Inflammatory macrophage treated with lipopolysaccharide for 1 hour (primary cell): Measurements from ENCODE around the gene ALDOC.

ENCODE experiments used
- DNase-seq, 2 donors: peaks; one replicate each; pipeline ENCODE4 v3.0.0-alpha.2; 2020 to 2022

The ALDOC gene

DNA sequence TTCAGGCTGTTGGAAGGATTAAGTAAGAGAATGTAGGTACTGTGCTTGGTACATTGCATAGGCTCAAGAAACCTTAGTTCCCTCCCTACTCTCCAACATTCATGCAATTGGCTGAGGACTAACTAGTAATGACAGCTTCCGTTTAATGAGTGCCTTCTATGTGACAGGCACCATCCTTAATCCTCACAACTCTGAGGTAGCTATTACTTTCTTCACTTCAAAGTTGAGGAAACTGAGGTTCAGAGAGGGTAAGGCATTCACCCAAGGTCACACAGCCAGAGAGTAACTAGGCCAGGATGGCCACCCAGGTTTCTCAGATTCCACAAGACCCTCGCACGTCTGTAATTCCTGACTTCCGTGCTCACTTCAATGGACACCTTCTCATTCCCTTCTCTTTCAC is 46.4 kb downstream of the ALDOC start:
- DNase-seq, result no peak

DNA sequence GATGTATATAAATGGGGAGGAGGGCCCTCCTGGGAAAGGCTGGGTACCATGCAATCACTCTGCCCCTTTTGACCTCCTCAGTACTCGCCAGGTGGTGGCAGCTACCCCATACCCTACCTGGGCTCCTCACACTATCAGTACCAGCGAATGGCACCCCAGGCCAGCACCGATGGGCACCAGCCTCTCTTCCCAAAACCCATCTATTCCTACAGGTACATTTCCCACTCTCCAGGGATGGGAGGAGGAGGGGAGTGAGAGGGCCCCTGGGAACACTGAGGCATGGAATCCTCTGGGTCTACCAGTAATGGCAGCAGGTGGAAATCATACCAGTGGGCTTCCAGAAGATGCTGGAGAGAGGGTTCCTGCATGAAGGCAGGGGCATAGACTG is 47.7 kb downstream of the ALDOC start:
- no peak for DNase-seq

GRCh38 chr17:28528327-28529012 is 48.2 kb downstream of the ALDOC start:
- DNase-seq, result no peak

DNA sequence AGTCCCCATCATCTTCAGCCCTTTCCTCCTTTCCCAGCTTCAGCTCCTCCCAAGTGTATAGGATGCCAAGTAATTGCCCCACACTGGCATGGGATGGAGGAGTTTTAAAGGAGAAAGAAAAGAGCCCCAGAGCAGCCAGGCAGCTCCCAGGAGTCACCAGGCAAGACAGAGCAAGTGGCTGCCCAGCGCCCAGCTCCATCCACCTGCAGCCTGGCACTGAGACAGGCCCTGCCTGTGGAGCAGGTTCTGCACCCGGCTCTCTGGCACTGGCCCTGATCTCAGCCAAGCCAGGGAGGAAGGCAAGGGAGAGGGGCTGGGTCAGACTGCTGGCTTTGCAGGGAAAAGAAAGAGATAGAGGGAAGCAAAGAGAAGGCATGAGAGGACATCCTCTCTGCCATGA is 48.8 kb downstream of the ALDOC start:
- no peak for DNase-seq

DNA sequence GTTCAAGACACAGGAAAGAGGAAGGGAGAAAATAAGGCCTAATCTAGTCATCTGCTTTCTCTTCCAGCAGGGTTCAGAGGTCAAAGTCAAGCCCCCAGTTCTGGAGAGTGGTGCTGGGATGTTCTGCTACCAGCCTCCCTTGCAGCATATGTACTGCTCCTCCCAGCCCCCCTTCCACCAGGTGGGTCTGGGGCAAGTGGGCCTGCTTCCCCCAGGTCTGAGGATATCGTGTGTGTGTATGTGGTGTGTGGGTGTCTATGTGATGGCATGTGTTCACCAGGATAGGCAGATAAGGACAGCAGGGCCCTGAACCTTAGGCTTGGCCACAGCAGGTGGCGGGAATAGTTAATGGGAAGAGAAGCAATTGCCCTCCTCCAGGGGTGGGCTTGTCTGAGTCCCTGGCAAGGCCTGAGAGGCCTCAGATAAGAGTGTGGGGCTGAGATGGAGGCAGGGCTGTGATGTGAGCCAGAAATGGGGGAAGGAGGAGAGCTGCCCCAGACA is 49.5 kb downstream of the ALDOC start:
- DNase-seq, result no peak

DNA sequence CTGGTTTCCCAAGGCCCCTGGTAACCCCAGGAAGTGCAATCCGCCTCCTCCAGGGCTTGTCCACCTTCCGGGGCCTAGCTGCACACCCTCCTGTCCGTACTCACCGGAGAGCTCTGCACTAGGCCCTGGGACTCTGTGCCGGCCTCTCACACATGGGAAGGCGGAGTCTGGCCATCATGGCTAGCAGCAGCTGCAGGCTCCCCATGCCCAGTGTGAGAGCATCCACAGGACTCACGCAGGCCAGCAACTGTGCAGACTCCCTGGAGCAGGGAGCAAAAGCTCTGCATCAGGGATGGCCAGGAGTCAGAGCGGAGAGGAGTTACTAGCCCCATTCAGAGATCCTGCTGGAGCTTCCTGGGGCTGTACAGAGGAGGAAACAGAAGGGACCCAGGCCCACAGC is 50.3 kb downstream of the ALDOC start:
- no peak for DNase-seq

DNA sequence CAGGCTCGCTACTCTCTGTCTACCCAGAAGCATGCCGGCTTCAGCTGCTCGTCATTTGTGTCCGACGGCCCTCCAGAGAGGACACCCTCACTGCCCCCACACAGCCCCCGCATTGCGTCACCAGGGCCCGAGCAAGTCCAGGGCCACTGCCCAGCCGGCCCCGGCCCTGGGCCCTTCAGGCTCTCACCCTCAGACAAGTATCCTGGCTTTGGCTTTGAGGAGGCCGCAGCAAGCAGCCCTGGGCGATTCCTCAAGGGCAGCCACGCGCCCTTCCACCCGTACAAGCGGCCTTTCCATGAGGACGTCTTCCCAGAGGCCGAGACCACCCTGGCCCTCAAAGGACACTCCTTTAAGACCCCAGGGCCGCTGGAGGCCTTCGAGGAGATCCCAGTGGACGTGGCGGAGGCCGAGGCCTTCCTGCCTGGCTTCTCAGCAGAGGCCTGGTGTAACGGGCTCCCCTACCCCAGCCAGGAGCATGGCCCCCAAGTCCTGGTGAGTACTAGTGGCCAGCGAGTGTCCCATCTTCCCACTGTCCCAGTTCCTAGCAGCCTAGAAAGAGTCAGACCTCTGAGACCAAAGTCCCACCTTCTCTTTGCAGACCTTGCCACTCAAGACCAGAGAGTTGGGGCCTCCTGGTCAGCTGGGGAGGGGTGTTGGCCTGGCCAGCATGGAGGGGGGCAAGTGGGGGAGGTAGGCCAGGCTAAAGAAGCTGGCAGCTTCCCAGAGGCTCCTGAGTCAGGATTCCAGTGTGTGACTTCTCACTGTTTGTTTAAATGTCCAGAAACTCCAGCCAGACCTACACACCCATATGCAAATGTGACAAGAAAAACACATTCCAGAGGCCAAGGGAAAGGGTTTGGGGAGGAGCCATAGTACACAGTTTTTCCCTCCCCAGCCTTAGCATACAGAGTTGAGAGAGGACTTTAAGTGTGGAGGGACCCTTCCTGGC is 51.9 kb downstream of the ALDOC start:
- DNase-seq, result no peak

DNA sequence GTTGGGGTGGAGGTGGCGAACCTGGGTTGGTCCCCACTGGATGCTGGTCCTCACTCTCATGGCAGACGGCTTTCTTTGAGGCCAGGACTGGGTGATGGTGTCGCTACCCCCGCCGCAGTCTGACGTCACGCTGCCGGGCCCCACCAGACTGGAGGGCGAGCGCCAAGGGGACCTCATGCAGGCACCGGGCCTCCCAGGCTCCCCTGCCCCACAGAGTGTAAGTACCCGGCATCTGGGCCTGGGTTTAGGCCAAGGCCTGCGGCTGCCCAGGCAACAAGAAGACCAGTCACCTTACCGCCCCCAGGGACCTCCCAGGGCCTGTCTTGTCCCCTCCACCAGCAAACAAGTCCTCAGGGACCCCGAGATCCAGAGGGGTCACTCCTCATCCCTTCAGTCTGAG is 52.8 kb downstream of the ALDOC start:
- DNase-seq, result no peak

DNA sequence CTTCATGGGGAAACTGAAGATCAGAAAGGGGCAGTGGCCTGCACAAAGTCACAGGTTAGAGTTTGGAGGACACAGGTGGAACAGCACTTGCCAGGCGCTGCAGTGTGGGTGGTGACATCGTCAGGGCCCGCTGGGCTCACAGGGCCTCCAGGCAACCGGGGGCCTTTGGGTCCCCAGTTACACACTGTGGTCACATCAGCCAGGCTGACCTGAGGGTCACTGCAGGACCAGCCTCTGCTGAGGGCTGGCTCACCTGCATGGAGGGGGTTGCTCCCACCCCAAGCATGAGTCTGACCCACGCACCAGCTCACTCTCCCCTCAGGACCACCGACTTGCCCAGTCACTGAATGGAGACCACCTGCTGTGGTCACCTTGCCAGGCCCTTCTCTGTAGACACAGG is 53.5 kb downstream of the ALDOC start:
- no peak for DNase-seq
